Astrocyte (in vitro differentiated cells and primary cell): ENCODE data around the gene FHIT. TPM values are rescaled to one million over a fixed set of nuclear protein-coding genes. Genes with fewer than 3 reads are reported as not detected.

Experiments used
- DNase-seq: peaks from one replicate; pipeline ENCODE4 v3.0.0-alpha.2; 2010; ENCODE audit warnings: low read depth
- FAIRE-seq: peaks from 2 replicates; lab custom pipeline; 2011; peaks lifted over from hg19 to GRCh38; lab: Jason Lieb, UNC
- H2AFZ ChIP-seq: 2 replicates; pipeline ENCODE4 v1.6.0; 2012; ENCODE audit warnings: low read depth, low read length, inconsistent platforms
- H3K27ac ChIP-seq: 2 replicates; pipeline ENCODE4 v1.5.1; 2011; ENCODE audit warnings: low read depth, low read length, inconsistent platforms
- H3K27me3 ChIP-seq: 2 replicates; pipeline ENCODE4 v1.6.0; 2011; ENCODE audit warnings: low read length, inconsistent platforms; ENCODE audit not compliant: insufficient read depth
- H3K36me3 ChIP-seq: 2 replicates; pipeline ENCODE4 v1.5.1; 2011; ENCODE audit warnings: low read length, inconsistent platforms; ENCODE audit not compliant: insufficient read depth
- H3K4me1 ChIP-seq: 2 replicates; pipeline ENCODE4 v1.5.1; 2011; ENCODE audit warnings: low read length, inconsistent platforms; ENCODE audit not compliant: insufficient read depth
- H3K4me2 ChIP-seq: 2 replicates; pipeline ENCODE4 v1.6.0; 2012; ENCODE audit warnings: low read length, inconsistent platforms
- H3K4me3 ChIP-seq: 2 replicates; pipeline ENCODE4 v1.5.1; 2011; ENCODE audit warnings: low read depth, mild to moderate bottlenecking, low read length, inconsistent platforms; ENCODE audit not compliant: insufficient read depth
- H3K79me2 ChIP-seq: 2 replicates; pipeline ENCODE4 v1.6.0; 2012; ENCODE audit warnings: mild to moderate bottlenecking, low read length, inconsistent platforms; ENCODE audit not compliant: insufficient read depth
- H3K9ac ChIP-seq: 2 replicates; pipeline ENCODE4 v1.6.0; 2012; ENCODE audit warnings: mild to moderate bottlenecking, low read length, inconsistent platforms
- H3K9me3 ChIP-seq: 2 replicates; pipeline ENCODE4 v1.5.1; 2012; ENCODE audit warnings: low read depth, mild to moderate bottlenecking, low read length, inconsistent platforms; ENCODE audit not compliant: insufficient read depth
- H4K20me1 ChIP-seq: 2 replicates; pipeline ENCODE4 v1.6.0; 2012; ENCODE audit warnings: low read length, inconsistent platforms; ENCODE audit not compliant: insufficient read depth
- H3K27ac Mint-ChIP-seq: one replicate; pipeline ENCODE4 v1.8.0; 2021; ENCODE audit warnings: mild to moderate bottlenecking, mixed read lengths; ENCODE audit not compliant: unreplicated experiment
- H3K27me3 Mint-ChIP-seq: one replicate; pipeline ENCODE4 v1.8.0; 2021; ENCODE audit warnings: low read depth, mixed read lengths; ENCODE audit not compliant: unreplicated experiment
- H3K36me3 Mint-ChIP-seq: one replicate; pipeline ENCODE4 v1.8.0; 2021; ENCODE audit warnings: low read depth, mixed read lengths; ENCODE audit not compliant: unreplicated experiment
- H3K4me1 Mint-ChIP-seq: one replicate; pipeline ENCODE4 v1.8.0; 2021; ENCODE audit warnings: low read depth, mixed read lengths; ENCODE audit not compliant: unreplicated experiment
- H3K4me3 Mint-ChIP-seq: one replicate; pipeline ENCODE4 v1.8.0; 2021; ENCODE audit warnings: mild to moderate bottlenecking, moderate library complexity, mixed read lengths; ENCODE audit not compliant: unreplicated experiment
- H3K9me3 Mint-ChIP-seq: one replicate; pipeline ENCODE4 v1.8.0; 2021; ENCODE audit warnings: mild to moderate bottlenecking, mixed read lengths; ENCODE audit not compliant: unreplicated experiment
- EZH2 ChIP-seq: IDR thresholded peaks from 2 replicates; pipeline ENCODE4 v1.6.1; 2012; ENCODE audit warnings: mild to moderate bottlenecking, low read length, inconsistent platforms; ENCODE audit not compliant: insufficient read depth
- total RNA-seq: library from RNA; stranded (reverse); gene quantifications from 2 replicates; pipeline ENCODE4 v1.2.1, GENCODE V29; 2021
- TF ChIP-seq, protein P1 (sequence below): IDR thresholded peaks from 2 replicates; pipeline ENCODE4 v1.5.1; 2011; ENCODE audit warnings: low read depth, mild to moderate bottlenecking, inconsistent platforms, low read length, moderate library complexity; ENCODE audit not compliant: insufficient read depth

Gene FHIT
- total RNA-seq, 1 donor from 2014 or later, result 6.7 TPM

DNA sequence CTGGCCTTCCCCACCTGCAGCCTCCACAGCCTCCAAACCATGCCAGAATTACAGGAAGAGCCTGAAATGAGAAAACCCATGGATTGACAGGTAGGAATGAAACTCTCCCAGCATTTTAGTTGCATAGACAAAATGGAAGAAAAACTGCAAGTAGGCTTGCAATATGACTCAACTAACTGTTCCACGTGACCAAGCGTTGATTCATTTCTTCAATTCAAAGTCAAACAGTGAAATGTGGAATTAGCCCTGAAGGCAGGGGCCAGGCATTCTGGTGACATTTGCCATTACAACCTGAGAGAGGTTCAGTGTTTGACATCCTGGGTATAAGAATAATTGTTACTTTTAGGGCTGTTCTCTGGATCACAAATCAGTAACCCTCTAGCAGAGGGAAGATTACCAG lies 1525.0 kb downstream of the FHIT start:
- no peak overlapping the region for H3K4me2 ChIP-seq
- H3K27me3 Mint-ChIP-seq, result peaks cover 5% of the 10 kb centered on the region
- DNase-seq (no peak), FAIRE-seq (no peak)
- H3K27ac Mint-ChIP-seq, result no peak overlapping the region
- H4K20me1 ChIP-seq, result no peaks in the 10 kb centered on the region
- no peak overlapping the region for H3K4me3 ChIP-seq
- no peak for TF ChIP-seq EZH2
- TF ChIP-seq, protein P1, sequence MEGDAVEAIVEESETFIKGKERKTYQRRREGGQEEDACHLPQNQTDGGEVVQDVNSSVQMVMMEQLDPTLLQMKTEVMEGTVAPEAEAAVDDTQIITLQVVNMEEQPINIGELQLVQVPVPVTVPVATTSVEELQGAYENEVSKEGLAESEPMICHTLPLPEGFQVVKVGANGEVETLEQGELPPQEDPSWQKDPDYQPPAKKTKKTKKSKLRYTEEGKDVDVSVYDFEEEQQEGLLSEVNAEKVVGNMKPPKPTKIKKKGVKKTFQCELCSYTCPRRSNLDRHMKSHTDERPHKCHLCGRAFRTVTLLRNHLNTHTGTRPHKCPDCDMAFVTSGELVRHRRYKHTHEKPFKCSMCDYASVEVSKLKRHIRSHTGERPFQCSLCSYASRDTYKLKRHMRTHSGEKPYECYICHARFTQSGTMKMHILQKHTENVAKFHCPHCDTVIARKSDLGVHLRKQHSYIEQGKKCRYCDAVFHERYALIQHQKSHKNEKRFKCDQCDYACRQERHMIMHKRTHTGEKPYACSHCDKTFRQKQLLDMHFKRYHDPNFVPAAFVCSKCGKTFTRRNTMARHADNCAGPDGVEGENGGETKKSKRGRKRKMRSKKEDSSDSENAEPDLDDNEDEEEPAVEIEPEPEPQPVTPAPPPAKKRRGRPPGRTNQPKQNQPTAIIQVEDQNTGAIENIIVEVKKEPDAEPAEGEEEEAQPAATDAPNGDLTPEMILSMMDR, result no peak
- no peaks in the 10 kb centered on the region for H3K36me3 ChIP-seq
- no peak overlapping the region for H3K4me3 Mint-ChIP-seq
- no peaks in the 10 kb centered on the region for H3K27me3 ChIP-seq
- H3K9me3 ChIP-seq, result no peaks in the 10 kb centered on the region
- H3K9me3 Mint-ChIP-seq, result no peaks in the 10 kb centered on the region
- H3K4me1 Mint-ChIP-seq, result no peaks in the 10 kb centered on the region
- H3K9ac ChIP-seq, result no peak overlapping the region
- no peaks in the 10 kb centered on the region for H3K36me3 Mint-ChIP-seq
- H3K79me2 ChIP-seq, result no peaks in the 10 kb centered on the region
- H3K27ac ChIP-seq, result no peak overlapping the region
- no peaks in the 10 kb centered on the region for H3K4me1 ChIP-seq
- no peak overlapping the region for H2AFZ ChIP-seq

DNA sequence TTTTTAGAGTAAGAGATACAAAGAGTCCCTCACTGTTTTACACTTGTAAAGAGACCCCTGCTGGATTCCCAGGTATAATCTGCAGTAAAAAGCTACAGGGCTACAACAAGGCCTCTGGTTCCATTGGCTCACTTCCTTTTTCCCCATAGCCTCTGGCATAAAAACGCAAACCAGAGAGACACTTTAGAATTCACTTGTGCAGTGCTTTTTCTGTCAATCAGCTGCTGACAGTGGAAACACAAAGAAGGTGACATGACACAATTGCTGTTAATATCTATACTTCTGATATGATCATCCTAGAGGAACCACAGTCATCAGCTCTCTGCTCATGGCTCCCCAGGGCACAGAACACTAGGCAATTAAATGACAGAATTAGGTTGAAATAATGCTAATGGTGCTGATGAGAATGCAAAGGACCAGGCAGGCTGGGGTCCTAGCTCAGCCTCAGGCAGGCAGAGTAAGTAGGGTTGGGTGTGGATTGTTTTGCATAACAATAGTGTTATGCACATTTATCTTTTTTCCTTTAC lies 1533.5 kb downstream of the FHIT start:
- no peaks in the 10 kb centered on the region for H3K36me3 Mint-ChIP-seq
- no peaks in the 10 kb centered on the region for H3K9me3 ChIP-seq
- H4K20me1 ChIP-seq, result no peaks in the 10 kb centered on the region
- no peak for TF ChIP-seq EZH2
- TF ChIP-seq, protein P1, result no peak
- H3K4me3 ChIP-seq, result no peak overlapping the region
- no peaks in the 10 kb centered on the region for H3K4me1 ChIP-seq
- H3K36me3 ChIP-seq, result no peaks in the 10 kb centered on the region
- H3K27ac Mint-ChIP-seq, result no peak overlapping the region
- no peaks in the 10 kb centered on the region for H3K27me3 ChIP-seq
- H3K9ac ChIP-seq, result no peak overlapping the region
- no peaks in the 10 kb centered on the region for H3K4me1 Mint-ChIP-seq
- no peak overlapping the region for H3K4me3 Mint-ChIP-seq
- no peaks in the 10 kb centered on the region for H3K79me2 ChIP-seq
- H3K4me2 ChIP-seq, result no peak overlapping the region
- H3K27ac ChIP-seq, result no peak overlapping the region
- H3K9me3 Mint-ChIP-seq, result peaks cover 4% of the 10 kb centered on the region
- H2AFZ ChIP-seq, result no peak overlapping the region
- FAIRE-seq (no peak), DNase-seq (no peak)
- H3K27me3 Mint-ChIP-seq, result no peaks in the 10 kb centered on the region

DNA sequence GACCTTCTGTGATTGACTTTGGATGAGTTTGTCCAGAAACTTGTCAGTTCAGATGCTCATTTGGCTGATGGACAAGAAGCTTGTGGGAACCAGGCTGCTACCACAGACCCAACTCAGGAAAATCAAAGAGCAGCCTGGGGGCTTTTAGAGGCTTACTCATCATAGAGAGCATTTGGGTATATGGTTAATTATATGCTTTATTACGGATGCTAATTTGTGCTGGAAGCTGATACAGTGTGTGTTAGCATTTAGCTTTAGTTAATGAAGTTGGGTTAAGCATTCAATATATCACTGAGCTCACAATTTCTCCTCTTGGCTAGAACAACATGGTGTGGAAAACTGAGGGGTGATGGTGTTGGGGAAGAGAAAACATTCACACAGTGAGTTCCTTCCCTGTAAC lies 1537.2 kb downstream of the FHIT start:
- H3K9me3 ChIP-seq, result no peaks in the 10 kb centered on the region
- Mint-ChIP-seq H3K27ac (no peak overlapping the region), H3K4me3 (no peak overlapping the region), H3K9me3 (peaks cover 4% of the 10 kb centered on the region), H3K4me1 (no peaks in the 10 kb centered on the region), H3K36me3 (no peaks in the 10 kb centered on the region), H3K27me3 (no peaks in the 10 kb centered on the region)
- FAIRE-seq (no peak), DNase-seq (no peak)
- H3K79me2 ChIP-seq, result no peaks in the 10 kb centered on the region
- H3K4me3 ChIP-seq, result no peak overlapping the region
- H2AFZ ChIP-seq, result no peak overlapping the region
- TF ChIP-seq EZH2, result no peak
- TF ChIP-seq, protein P1, result no peak
- H4K20me1 ChIP-seq, result no peaks in the 10 kb centered on the region
- no peaks in the 10 kb centered on the region for H3K4me1 ChIP-seq
- H3K4me2 ChIP-seq, result no peak overlapping the region
- no peaks in the 10 kb centered on the region for H3K36me3 ChIP-seq
- no peak overlapping the region for H3K9ac ChIP-seq
- no peaks in the 10 kb centered on the region for H3K27me3 ChIP-seq
- no peak overlapping the region for H3K27ac ChIP-seq
